OCI-LY7 (cell line): ENCODE results near the gene GPR89B.
"Not testable (repeated sequence)": the region's sequence is repeated elsewhere in the genome, so short reads cannot be mapped to it uniquely, and the experiment has no call there.

Experiments
- EZH2phosphoT487 ChIP-seq: fragments of 200-600 bp; sonication (generic); IDR thresholded peaks from 2 replicates; pipeline ENCODE4 v1.6.1; 2018; ENCODE audit warnings: low read depth, borderline replicate concordance, mild to moderate bottlenecking, mixed run types, antibody characterized with exemption, low read length, moderate library complexity, mixed read lengths
- TF ChIP-seq, protein P1 (sequence below): fragments of 200-600 bp; sonication (generic); conservative IDR thresholded peaks from 2 replicates; pipeline ENCODE4 v1.5.1; 2014; ENCODE audit warnings: mild to moderate bottlenecking, antibody characterized with exemption, low read length, moderate library complexity, mixed read lengths

DNA sequence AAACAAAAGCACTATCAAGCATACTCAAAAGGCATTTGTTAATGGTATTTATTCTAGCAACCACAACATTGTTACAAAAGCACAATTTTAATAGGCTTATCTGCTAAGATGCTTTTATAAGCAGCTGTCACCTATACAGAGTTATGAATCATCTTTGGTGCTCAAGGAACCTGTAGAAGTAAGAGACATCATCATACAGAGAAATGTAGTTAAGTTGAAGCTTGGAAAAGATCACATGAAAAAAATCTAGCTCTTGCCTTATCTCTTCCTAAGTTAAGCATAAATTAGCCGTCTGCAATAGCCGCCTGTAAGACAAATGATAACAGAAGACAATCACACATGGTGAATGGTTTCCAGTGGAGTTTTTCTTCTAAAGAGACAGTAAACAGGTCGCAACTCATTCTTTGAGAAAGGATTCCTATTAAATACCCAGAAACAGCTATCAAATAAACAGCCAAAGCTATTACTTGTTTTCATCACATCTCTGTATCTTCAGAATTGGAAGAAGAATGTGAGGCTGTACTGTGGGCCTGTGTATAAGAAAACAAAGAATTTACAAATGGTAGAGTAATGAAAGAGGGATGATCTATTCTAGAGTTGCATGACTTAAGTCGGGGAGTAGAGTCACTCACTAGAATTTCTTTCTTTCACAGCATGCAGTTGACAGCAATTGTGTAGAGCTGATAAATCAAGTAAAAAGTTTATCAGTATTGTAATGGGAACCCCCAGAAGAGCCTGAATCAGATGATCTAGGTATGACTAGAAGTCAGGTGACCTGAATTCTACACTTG, 65.8 kb downstream of the GPR89B start:
- TF ChIP-seq, protein P1, sequence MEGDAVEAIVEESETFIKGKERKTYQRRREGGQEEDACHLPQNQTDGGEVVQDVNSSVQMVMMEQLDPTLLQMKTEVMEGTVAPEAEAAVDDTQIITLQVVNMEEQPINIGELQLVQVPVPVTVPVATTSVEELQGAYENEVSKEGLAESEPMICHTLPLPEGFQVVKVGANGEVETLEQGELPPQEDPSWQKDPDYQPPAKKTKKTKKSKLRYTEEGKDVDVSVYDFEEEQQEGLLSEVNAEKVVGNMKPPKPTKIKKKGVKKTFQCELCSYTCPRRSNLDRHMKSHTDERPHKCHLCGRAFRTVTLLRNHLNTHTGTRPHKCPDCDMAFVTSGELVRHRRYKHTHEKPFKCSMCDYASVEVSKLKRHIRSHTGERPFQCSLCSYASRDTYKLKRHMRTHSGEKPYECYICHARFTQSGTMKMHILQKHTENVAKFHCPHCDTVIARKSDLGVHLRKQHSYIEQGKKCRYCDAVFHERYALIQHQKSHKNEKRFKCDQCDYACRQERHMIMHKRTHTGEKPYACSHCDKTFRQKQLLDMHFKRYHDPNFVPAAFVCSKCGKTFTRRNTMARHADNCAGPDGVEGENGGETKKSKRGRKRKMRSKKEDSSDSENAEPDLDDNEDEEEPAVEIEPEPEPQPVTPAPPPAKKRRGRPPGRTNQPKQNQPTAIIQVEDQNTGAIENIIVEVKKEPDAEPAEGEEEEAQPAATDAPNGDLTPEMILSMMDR, result not testable (repeated sequence)
- TF ChIP-seq EZH2phosphoT487, result not testable (repeated sequence)
